HepG2 (cell line): ENCODE measurements around the gene CARMIL1.

Experiments
- CEBPB ChIP-seq: IDR thresholded peaks from 2 replicates; pipeline ENCODE4 v1.6.1; 2011; ENCODE audit warnings: low read depth, low read length, improper control_type of control experiment, borderline replicate concordance
- CREB1 ChIP-seq, 2 experiments: fragments of 450-650 bp in 1 of 2; IDR thresholded peaks; 2 replicates each; pipeline ENCODE4 v1.6.1; 2016 to 2017; ENCODE audit warnings: control low read depth in 1 of 2, mild to moderate bottlenecking in 1 of 2, missing compliant biosample characterization in 1 of 2, missing genetic modification characterization in 1 of 2
- EZH2 ChIP-seq: conservative IDR thresholded peaks from 2 replicates; pipeline ENCODE4 v1.6.1; 2012; ENCODE audit warnings: mild to moderate bottlenecking, low read depth, low read length, moderate library complexity
- FIP1L1 ChIP-seq: fragments of 200-400 bp; formaldehyde crosslinking; IDR thresholded peaks from 2 replicates; pipeline ENCODE4 v1.6.1; 2018; ENCODE audit warnings: low read depth, mild to moderate bottlenecking, low read length, moderate library complexity, borderline replicate concordance; ENCODE audit not compliant: insufficient read depth
- KDM1A ChIP-seq: IDR thresholded peaks from 2 replicates; pipeline ENCODE4 v1.6.1; 2016; ENCODE audit warnings: missing compliant biosample characterization
- KLF12 ChIP-seq: sonication (generic); formaldehyde crosslinking; IDR thresholded peaks from 2 replicates; pipeline ENCODE4 v1.4.0; 2020; ENCODE audit warnings: missing genetic modification reagents, borderline replicate concordance
- POLR2A ChIP-seq, 2 experiments: IDR thresholded peaks; 2 replicates each; pipeline ENCODE4 v1.6.1; 2011; ENCODE audit warnings: low read depth in 2 of 2, low read length in 2 of 2, mild to moderate bottlenecking in 1 of 2, moderate library complexity in 1 of 2; ENCODE audit not compliant: insufficient read depth in 1 of 2
- RAD21 ChIP-seq: fragments of 450-650 bp; formaldehyde crosslinking; IDR thresholded peaks from 2 replicates; pipeline ENCODE4 v1.5.0; 2020; ENCODE audit warnings: mild to moderate bottlenecking
- SRSF1 ChIP-seq: fragments of 200-400 bp; formaldehyde crosslinking; optimal IDR thresholded peaks from 2 replicates; pipeline ENCODE3; 2017; ENCODE audit warnings: mild to moderate bottlenecking, low read depth, low read length, moderate library complexity
- TGIF2 ChIP-seq: IDR thresholded peaks from 2 replicates; pipeline ENCODE4 v1.6.1; 2016; ENCODE audit warnings: control low read depth, missing compliant biosample characterization
- ZFY ChIP-seq: sonication (generic); formaldehyde crosslinking; IDR thresholded peaks from 2 replicates; pipeline ENCODE4 v1.4.0; 2020; ENCODE audit warnings: missing genetic modification reagents

DNA sequence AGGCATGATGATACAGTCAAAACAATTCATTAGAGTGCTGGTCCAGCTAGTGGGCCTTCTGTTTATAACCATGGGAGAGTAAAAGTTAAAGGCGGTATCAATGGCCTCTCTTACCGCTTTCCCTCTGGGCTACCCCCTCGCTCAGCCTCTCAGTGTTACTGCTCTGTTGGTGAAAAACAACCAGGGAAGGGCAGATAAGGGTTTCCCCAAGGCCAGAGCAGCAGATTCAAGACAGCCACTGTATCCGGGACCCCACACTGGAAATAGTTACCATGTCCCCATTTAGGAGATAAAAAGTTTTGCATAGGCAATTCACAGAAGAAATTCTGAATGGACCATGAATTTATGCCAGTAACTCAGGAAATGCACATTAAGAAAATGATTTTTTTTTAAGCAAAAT, 386.3 kb downstream of the CARMIL1 start:
- TF ChIP-seq KLF12 (CRISPR knock-in tag) (no peak), FIP1L1 (no peak), ZFY (CRISPR knock-in tag) (no peak), CREB1 (IDR thresholded peaks at IDR 0.05) (no peak), CREB1 (CRISPR knock-in tag; IDR thresholded peaks at IDR 0.05) (no peak), EZH2 (no peak), RAD21 (CRISPR knock-in tag) (no peak), CEBPB (no peak), KDM1A (CRISPR knock-in tag) (no peak), TGIF2 (no peak), POLR2A (IDR thresholded peaks at IDR 0.05; ENCODE audit: insufficient read depth in 1 of 2, low read depth in 2 of 2, low read length in 2 of 2) (no peak), SRSF1 (no peak)
